ENCODE measurements around the gene NRARP. TPM values are rescaled to one million over a fixed set of nuclear protein-coding genes. Genes with fewer than 3 reads are reported as not detected.

NRARP gene
- total and polyA plus RNA-seq, 4 donors, result 0.48 to 1.3 (median 0.93) TPM; not detected in 1

DNA sequence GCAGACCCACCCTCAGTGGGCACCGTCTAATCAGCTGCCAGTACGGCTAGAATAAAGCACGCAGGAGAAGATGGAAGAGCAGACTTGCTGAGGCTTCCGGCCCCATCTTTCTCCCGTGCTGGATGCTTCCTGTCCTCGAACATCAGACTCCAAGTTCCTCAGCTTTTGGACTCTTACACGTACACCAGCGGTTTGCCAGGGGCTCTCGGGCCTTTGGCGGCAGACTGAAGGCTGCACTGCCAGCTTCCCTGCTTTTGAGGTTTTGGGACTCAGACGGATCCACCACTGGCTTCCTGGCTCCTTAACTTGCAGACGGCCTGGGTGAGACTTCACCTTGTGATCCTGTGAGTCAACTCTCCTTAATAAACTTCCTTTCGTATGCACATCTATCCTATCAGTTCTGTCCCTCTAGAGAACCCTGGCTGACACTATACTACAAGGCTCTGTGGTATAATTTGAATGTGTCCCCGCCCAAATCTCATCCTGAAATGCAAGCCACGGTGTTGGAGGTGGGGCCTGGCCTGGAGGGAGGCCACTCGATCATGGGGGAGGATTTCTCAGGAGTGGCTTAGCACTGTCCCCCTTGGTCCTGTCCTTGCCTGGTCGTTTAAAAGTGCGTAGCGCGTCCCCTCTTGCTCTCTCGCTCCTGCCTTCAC lies 31.1 kb upstream of the NRARP start:
- no peak for DNase-seq (ENCODE audit: low spot score)
- Histone ChIP-seq H3K9ac (ENCODE audit: low read depth in 1 of 2, low read length in 2 of 2) (no peak overlapping the region), H3K36me3 (ENCODE audit: control insufficient read depth in 4 of 4, insufficient read depth in 3 of 4, low read depth in 1 of 4, low read length in 3 of 4) (no peaks in the 10 kb centered on the region), H3K27ac (ENCODE audit: low read depth in 1 of 2, low read length in 2 of 2) (no peak overlapping the region), H3K4me3 (ENCODE audit: low read depth in 1 of 3, low read length in 3 of 3) (no peak overlapping the region), H3K4me1 (ENCODE audit: control insufficient read depth in 4 of 4, insufficient read depth in 4 of 4, low read length in 3 of 4) (no peaks in the 10 kb centered on the region), H3K9me3 (ENCODE audit: control insufficient read depth in 4 of 4, low read length in 3 of 4) (no peaks in the 10 kb centered on the region), H3K27me3 (ENCODE audit: control insufficient read depth in 4 of 4, insufficient read depth in 4 of 4, low read length in 3 of 4) (no peaks in the 10 kb centered on the region)
- TF ChIP-seq HNF4G (IDR thresholded peaks at IDR 0.05), result no peak
- WGBS, result 88% methylated on average over 21 of the region's 21 CpGs

DNA sequence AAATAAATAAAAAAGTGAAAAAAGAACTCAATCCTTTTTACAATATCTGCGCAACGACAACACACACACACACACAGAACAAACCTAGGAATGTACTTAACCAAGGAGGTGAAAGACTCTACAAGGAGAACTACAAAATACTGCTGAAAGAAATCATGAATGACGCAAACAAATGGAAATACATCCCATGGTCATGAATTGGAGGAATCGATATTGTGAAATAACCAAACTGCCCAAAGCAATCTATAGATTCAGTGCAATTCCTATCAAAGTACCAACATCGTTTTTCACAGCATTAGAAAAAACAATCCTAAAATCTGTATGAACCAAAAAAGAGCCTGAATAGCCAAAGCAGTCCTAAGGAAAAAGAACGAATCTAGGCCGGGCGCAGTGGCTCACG lies 29.9 kb upstream of the NRARP start:
- no peak for DNase-seq (ENCODE audit: low spot score)
- 97% methylated on average over 9 of the region's 9 CpGs for WGBS
- no peaks in the 10 kb centered on the region for H3K9me3 ChIP-seq (ENCODE audit: control insufficient read depth in 4 of 4, low read length in 3 of 4)
- no peak overlapping the region for H3K27ac ChIP-seq (ENCODE audit: low read depth in 1 of 2, low read length in 2 of 2)
- no peaks in the 10 kb centered on the region for H3K36me3 ChIP-seq (ENCODE audit: control insufficient read depth in 4 of 4, insufficient read depth in 3 of 4, low read depth in 1 of 4, low read length in 3 of 4)
- TF ChIP-seq RAD21 (IDR thresholded peaks at IDR 0.05) (no peak), JUND (IDR thresholded peaks at IDR 0.05) (no peak), SP1 (IDR thresholded peaks at IDR 0.05) (no peak), TAF1 (conservative IDR thresholded peaks at IDR 0.05) (no peak), FOXA1 (IDR thresholded peaks at IDR 0.05) (no peak), HNF4G (IDR thresholded peaks at IDR 0.05) (no peak), HNF4A (conservative IDR thresholded peaks at IDR 0.05) (no peak), YY1 (IDR thresholded peaks at IDR 0.05) (no peak), NR2F2 (IDR thresholded peaks at IDR 0.05) (no peak)
- TF ChIP-seq, protein P1, sequence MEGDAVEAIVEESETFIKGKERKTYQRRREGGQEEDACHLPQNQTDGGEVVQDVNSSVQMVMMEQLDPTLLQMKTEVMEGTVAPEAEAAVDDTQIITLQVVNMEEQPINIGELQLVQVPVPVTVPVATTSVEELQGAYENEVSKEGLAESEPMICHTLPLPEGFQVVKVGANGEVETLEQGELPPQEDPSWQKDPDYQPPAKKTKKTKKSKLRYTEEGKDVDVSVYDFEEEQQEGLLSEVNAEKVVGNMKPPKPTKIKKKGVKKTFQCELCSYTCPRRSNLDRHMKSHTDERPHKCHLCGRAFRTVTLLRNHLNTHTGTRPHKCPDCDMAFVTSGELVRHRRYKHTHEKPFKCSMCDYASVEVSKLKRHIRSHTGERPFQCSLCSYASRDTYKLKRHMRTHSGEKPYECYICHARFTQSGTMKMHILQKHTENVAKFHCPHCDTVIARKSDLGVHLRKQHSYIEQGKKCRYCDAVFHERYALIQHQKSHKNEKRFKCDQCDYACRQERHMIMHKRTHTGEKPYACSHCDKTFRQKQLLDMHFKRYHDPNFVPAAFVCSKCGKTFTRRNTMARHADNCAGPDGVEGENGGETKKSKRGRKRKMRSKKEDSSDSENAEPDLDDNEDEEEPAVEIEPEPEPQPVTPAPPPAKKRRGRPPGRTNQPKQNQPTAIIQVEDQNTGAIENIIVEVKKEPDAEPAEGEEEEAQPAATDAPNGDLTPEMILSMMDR (IDR thresholded peaks at IDR 0.05; ENCODE audit: low read depth, low read length, missing input control), result no peak
- H3K9ac ChIP-seq (ENCODE audit: low read depth in 1 of 2, low read length in 2 of 2), result no peak overlapping the region
- no peaks in the 10 kb centered on the region for H3K27me3 ChIP-seq (ENCODE audit: control insufficient read depth in 4 of 4, insufficient read depth in 4 of 4, low read length in 3 of 4)
- no peaks in the 10 kb centered on the region for H3K4me1 ChIP-seq (ENCODE audit: control insufficient read depth in 4 of 4, insufficient read depth in 4 of 4, low read length in 3 of 4)
- no peak overlapping the region for H3K4me3 ChIP-seq (ENCODE audit: low read depth in 1 of 3, low read length in 3 of 3)

- Histone ChIP-seq H3K36me3 (ENCODE audit: control insufficient read depth in 4 of 4, insufficient read depth in 3 of 4, low read depth in 1 of 4, low read length in 3 of 4) (no peaks in the 10 kb centered on the region), H3K27me3 (ENCODE audit: control insufficient read depth in 4 of 4, insufficient read depth in 4 of 4, low read length in 3 of 4) (no peaks in the 10 kb centered on the region), H3K9me3 (ENCODE audit: control insufficient read depth in 4 of 4, low read length in 3 of 4) (no peaks in the 10 kb centered on the region), H3K4me3 (ENCODE audit: low read depth in 1 of 3, low read length in 3 of 3) (no peak overlapping the region), H3K27ac (ENCODE audit: low read depth in 1 of 2, low read length in 2 of 2) (no peak overlapping the region), H3K4me1 (ENCODE audit: control insufficient read depth in 4 of 4, insufficient read depth in 4 of 4, low read length in 3 of 4) (no peaks in the 10 kb centered on the region), H3K9ac (ENCODE audit: low read depth in 1 of 2, low read length in 2 of 2) (no peak overlapping the region)
- WGBS, result 90% methylated on average over 6 of the region's 6 CpGs
- DNase-seq (ENCODE audit: low spot score), result no peak
- TF ChIP-seq FOXA1 (IDR thresholded peaks at IDR 0.05) (no peak), FOXA2 (IDR thresholded peaks at IDR 0.05) (no peak), RAD21 (IDR thresholded peaks at IDR 0.05) (no peak), JUND (IDR thresholded peaks at IDR 0.05) (no peak), ZBTB33 (IDR thresholded peaks at IDR 0.05) (no peak), TAF1 (conservative IDR thresholded peaks at IDR 0.05) (no peak), HNF4A (conservative IDR thresholded peaks at IDR 0.05) (no peak), SP1 (IDR thresholded peaks at IDR 0.05) (no peak), EGR1 (IDR thresholded peaks at IDR 0.05; ENCODE audit: low read depth in 2 of 2) (no peak), REST (IDR thresholded peaks at IDR 0.05) (no peak), NR2F2 (IDR thresholded peaks at IDR 0.05) (no peak), YY1 (IDR thresholded peaks at IDR 0.05) (no peak), RXRA (IDR thresholded peaks at IDR 0.05) (no peak), HNF4G (IDR thresholded peaks at IDR 0.05) (no peak), GABPA (IDR thresholded peaks at IDR 0.05 in 1 of 2, conservative IDR thresholded peaks at IDR 0.05 in 1 of 2) (no peak)
- TF ChIP-seq, protein P2, sequence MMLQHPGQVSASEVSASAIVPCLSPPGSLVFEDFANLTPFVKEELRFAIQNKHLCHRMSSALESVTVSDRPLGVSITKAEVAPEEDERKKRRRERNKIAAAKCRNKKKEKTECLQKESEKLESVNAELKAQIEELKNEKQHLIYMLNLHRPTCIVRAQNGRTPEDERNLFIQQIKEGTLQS (IDR thresholded peaks at IDR 0.05), result no peak
- TF ChIP-seq, protein P3, sequence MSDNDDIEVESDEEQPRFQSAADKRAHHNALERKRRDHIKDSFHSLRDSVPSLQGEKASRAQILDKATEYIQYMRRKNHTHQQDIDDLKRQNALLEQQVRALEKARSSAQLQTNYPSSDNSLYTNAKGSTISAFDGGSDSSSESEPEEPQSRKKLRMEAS (IDR thresholded peaks at IDR 0.05), result no peak
These were observed 28.6 kb upstream of the NRARP start for GRCh38 chr9:137330689-137331088.

All from liver (tissue), 9 donors.